ENCODE results near the gene GLI2.

Gene GLI2

DNA sequence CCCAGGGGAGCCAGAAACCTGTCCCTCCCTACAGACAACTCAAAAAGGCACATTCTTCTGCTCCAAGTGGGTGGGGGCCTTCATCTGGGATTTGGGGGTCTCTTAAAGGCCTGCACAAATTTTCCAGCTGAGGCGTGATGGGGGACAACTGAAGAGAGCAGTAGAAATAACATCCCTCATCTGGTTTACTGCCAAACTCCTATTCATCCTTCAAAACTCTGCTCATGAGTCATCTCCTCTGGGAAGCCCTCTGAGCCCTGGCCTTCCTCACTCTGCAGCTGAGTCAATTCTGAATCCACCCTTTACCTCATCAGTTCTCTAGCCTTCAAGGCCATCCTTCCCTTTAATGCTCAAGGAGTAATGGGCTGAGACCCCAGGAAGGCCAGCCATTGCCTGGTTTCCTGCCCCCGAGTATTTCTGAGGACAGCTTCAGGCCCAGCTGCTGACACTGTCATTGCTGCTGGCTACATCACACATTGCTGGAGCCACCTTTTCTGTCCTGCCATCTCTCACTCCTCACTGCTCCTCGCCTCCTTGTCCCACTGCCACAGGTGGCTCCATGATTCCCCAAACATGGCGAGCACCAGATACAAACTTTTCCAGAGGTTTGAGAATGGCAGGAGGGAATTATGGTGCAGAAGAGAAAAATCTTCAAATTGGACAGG lies 32.2 kb upstream of the GLI2 start:
- H3K27ac Mint-ChIP-seq, result no peak overlapping the region
- no peaks in the 10 kb centered on the region for H3K4me1 Mint-ChIP-seq
- no peak for ATAC-seq
- H3K9me3 Mint-ChIP-seq, result no peaks in the 10 kb centered on the region
- H3K36me3 Mint-ChIP-seq, result no peaks in the 10 kb centered on the region
- H3K27me3 Mint-ChIP-seq, result peaks cover 51% of the 10 kb centered on the region
- H3K4me3 Mint-ChIP-seq, result no peak overlapping the region

GRCh38 chr2:120704696-120705095 lies 31.0 kb upstream of the GLI2 start:
- Mint-ChIP-seq H3K4me1 (no peaks in the 10 kb centered on the region), H3K9me3 (no peaks in the 10 kb centered on the region), H3K36me3 (no peaks in the 10 kb centered on the region), H3K27me3 (peaks cover 51% of the 10 kb centered on the region), H3K4me3 (no peak overlapping the region), H3K27ac (no peak overlapping the region)
- no peak for ATAC-seq

- Mint-ChIP-seq H3K36me3 (no peaks in the 10 kb centered on the region), H3K27me3 (peaks cover 55% of the 10 kb centered on the region), H3K4me1 (no peaks in the 10 kb centered on the region), H3K4me3 (no peak overlapping the region), H3K27ac (no peak overlapping the region), H3K9me3 (no peaks in the 10 kb centered on the region)
- no peak for ATAC-seq
These were observed 27.9 kb upstream of the GLI2 start for GRCh38 chr2:120707816-120708215.

DNA sequence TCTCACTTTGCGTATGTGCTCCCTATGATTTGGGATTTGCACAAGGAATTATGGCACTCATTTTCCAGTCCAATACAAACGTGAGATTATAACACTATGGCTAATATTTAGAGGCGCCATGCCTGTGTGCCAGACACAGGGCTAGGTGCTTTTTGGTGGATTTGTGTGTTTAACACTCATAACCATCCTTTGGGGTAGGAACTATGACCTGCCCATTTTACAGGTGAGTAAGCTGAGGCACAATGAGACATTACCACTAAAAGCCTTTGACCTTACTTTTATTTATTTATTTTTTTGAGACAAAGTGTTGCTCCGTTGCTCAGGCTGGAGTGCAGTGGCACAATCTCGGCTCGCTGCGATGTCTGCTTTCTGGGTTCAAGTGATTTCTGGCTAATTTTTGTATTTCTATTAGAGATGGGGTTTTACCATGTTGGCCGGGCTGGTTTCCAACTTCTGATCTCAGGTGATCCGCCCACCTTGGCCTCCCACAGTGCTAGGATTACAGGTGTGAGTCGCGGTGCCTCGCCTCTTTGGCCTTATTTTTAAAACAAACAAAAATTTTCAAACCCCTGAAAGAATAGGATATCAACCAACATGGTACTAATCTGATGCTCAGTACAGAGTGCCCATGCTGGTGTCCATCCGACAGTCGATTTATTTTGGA lies 26.6 kb upstream of the GLI2 start:
- ATAC-seq, result no peak
- Mint-ChIP-seq H3K27me3 (peaks cover 58% of the 10 kb centered on the region), H3K36me3 (no peaks in the 10 kb centered on the region), H3K4me3 (no peak overlapping the region), H3K4me1 (no peaks in the 10 kb centered on the region), H3K9me3 (no peaks in the 10 kb centered on the region), H3K27ac (no peak overlapping the region)

DNA sequence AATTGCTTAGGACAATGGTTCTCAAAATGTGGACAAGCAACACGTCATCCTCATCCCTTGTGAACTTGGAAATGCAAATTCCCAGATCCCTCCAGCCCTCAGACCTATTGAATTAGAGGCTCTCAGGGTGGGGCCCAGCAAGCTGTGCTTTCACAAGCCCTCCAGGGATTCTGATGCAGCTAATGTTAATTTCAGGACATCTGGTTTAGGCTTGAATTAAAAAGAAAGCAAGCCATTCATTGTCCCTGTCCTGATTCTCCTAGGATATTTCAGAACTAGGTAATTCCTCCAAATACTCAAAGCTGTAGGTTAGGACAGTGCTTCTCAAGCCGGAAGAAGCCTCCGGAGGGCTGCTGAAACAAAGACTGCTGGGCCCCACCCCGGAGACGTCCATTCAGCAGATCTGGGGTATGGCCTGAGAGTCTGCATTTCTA lies 26.0 kb upstream of the GLI2 start:
- no peak for ATAC-seq
- Mint-ChIP-seq H3K9me3 (no peaks in the 10 kb centered on the region), H3K4me3 (no peak overlapping the region), H3K36me3 (no peaks in the 10 kb centered on the region), H3K4me1 (no peaks in the 10 kb centered on the region), H3K27me3 (peaks cover 59% of the 10 kb centered on the region), H3K27ac (no peak overlapping the region)

DNA sequence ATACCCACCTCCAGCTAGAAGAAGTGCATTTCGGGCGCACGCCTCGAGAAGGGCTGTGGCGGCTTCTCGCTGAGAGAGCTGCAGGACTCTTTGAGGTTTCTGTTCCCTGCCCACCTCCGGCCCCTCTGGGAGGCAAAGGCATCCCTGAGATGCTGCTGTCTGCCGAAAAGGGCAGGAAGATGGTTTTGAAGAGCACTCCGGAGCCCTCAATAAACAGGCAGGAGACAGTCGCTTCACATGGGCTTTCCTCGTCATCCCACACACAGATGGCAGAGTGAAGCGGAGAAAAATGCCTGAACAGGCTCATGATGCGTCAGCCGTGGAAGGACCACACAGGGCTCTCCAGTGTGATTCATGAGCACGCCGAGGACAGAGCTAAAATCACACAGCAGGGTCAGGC lies 25.4 kb upstream of the GLI2 start:
- Mint-ChIP-seq H3K27me3 (peaks cover 55% of the 10 kb centered on the region), H3K4me3 (no peak overlapping the region), H3K4me1 (no peaks in the 10 kb centered on the region), H3K27ac (no peak overlapping the region), H3K9me3 (no peaks in the 10 kb centered on the region), H3K36me3 (no peaks in the 10 kb centered on the region)
- ATAC-seq, result no peak

DNA sequence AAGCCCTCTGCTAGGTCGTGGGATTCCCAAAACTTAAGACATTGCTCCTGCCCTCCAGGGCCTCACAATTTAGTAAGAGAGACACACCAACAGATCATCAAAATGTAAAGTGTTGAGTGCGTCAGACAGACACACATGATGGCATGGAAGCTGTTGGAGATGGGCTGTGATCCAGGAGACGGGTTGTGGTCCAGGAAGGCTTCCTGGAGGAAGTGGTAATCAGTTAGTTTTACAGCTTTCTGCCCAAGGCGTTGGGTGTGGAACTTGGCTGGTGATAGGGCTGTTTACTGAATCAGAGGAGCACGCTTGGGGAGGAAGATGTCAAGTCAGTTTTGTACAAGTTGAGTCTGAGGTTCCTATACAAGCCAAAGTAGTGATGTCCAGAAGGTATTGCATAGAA lies 24.0 kb upstream of the GLI2 start:
- no peaks in the 10 kb centered on the region for H3K9me3 Mint-ChIP-seq
- peaks cover 41% of the 10 kb centered on the region for H3K27me3 Mint-ChIP-seq
- H3K4me1 Mint-ChIP-seq, result no peaks in the 10 kb centered on the region
- no peak for ATAC-seq
- H3K36me3 Mint-ChIP-seq, result no peaks in the 10 kb centered on the region
- H3K4me3 Mint-ChIP-seq, result no peak overlapping the region
- no peak overlapping the region for H3K27ac Mint-ChIP-seq

DNA sequence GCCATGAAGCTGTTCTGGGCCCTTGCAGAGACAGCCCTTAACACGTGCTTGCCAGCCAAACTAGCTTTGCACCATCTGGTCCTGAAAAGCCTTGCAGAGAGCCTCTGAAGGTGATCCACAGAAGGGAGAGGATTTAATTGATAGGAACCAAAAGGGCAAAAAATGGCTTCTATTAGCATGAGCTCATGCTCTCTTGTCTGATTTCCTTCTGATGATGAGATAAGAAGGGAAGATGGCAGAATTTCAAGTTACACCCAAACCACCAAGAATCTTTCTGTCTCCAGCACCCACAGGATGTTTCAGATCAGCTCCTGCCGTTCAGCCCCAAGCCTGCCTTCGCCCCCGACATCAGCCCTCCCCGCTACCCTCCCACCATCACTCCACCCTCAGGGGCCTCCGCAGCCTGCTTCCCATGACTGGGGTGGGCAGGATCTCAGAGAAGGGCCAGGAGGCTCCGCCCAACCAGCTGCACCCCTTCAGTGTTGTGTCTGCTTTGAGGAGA lies 23.4 kb upstream of the GLI2 start:
- no peaks in the 10 kb centered on the region for H3K36me3 Mint-ChIP-seq
- H3K4me3 Mint-ChIP-seq, result no peak overlapping the region
- ATAC-seq, result no peak
- peaks cover 36% of the 10 kb centered on the region for H3K27me3 Mint-ChIP-seq
- H3K9me3 Mint-ChIP-seq, result no peaks in the 10 kb centered on the region
- H3K27ac Mint-ChIP-seq, result no peak overlapping the region
- no peaks in the 10 kb centered on the region for H3K4me1 Mint-ChIP-seq

DNA sequence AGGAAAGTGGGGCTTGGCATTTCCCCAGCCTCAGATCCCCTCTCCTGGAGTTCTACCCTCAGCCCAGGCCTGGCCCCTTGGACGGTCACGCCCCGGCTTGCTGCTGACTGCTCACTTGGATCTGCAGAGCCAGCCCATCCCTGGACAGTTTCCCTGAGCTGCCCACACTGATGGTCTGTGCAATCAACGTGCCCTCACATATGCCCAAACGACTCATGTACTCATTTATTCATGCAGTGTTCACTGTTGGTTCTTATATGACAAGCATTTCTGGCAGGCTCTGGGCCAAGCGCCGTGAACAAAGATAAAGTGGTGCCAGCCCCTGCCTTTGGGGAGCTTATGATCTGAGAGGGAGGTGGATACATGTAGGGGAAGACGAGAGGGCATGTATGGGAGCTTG lies 20.3 kb upstream of the GLI2 start:
- Mint-ChIP-seq H3K9me3 (no peaks in the 10 kb centered on the region), H3K36me3 (no peaks in the 10 kb centered on the region), H3K4me1 (no peaks in the 10 kb centered on the region), H3K27me3 (peaks cover 28% of the 10 kb centered on the region), H3K27ac (no peak overlapping the region), H3K4me3 (no peak overlapping the region)
- ATAC-seq, result no peak

DNA sequence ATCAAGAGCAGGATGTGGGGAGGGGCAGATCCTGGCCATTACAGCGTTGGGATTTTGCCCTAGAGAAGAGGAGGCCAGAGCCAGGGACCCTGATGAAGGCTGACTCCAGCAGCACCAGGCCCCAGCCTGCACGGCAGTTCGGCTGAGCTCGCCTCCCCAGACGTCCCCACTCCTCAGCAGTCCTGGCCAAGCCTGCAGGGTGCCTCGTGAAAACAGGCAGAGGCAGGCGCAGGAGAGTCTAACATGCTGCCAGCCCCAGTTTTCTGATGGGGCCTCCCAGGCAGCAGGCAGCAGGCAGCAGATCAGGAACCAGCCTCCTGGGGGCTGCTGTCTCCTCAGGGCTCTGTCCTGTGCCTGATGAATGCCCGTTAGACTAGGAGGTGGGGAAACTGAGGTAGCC lies 19.7 kb upstream of the GLI2 start:
- no peaks in the 10 kb centered on the region for H3K9me3 Mint-ChIP-seq
- no peaks in the 10 kb centered on the region for H3K36me3 Mint-ChIP-seq
- H3K27me3 Mint-ChIP-seq, result peaks cover 22% of the 10 kb centered on the region
- H3K4me1 Mint-ChIP-seq, result no peaks in the 10 kb centered on the region
- no peak overlapping the region for H3K27ac Mint-ChIP-seq
- ATAC-seq, result no peak
- no peak overlapping the region for H3K4me3 Mint-ChIP-seq

DNA sequence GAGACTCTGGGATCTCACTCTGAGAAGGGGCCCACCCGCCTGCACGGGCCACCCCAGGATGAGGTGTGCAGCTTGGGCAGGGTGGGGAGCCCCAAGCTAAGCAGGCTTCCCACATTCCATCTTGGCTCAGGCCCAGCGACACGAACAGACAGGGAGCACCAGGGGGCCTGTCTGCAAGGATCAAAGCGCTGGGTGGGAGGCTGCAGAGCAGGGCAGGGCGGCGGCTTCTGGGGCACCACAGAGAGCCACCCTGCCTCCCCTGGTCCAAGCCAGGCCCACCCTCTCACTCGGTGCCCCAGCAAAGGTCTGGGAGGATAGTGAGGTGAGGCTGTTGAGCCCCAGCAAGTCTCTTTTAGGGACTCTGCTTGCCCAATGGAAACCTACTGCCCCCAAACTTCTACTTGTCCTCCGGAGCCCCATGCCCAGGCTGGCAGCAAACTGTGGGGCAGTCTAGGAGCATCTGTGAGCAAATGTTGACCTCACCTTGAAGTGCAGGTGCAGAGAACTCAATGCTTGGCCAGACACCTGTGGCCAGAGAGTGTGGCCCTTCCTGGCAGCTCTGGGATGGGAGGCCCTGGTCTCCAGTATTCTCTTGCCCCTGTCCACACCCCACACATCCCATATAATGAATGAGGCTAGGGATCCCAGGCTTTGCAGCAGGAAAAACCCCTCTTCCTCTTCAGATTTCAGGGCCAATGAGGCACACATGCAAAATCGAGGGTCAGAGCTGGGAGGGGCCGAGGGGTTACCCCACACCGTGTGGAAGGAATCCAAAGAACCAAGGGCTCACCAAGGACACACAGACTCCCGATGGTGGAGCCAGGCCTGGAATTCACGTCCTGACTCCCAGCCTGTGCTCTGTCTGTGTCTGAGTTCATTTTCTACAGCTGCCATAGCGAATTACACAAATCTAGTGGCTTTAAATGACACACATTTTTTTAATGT lies 18.8 kb upstream of the GLI2 start:
- H3K4me1 Mint-ChIP-seq, result no peaks in the 10 kb centered on the region
- no peak overlapping the region for H3K27ac Mint-ChIP-seq

DNA sequence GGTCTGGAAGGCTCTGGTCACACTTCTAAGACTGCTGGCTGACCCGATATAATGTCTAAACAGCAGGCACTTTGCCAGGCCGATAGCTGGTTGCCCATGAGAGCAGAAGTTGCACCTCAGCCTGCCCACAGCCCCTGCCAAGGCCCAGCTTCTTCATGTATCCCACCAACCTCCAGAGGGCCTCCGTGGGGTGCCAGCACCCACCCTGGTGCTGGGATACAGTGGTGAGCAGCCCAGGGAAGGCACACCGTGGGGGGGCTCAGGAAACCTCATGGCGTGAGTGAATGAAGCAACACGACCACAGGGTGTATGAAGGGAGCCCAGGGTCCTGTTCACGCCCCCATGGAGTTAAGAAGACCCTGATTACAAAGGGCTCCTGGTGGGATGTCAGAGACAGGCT lies 16.2 kb upstream of the GLI2 start:
- H3K27ac Mint-ChIP-seq, result no peak overlapping the region
- peaks cover 13% of the 10 kb centered on the region for H3K27me3 Mint-ChIP-seq
- no peaks in the 10 kb centered on the region for H3K36me3 Mint-ChIP-seq
- no peaks in the 10 kb centered on the region for H3K4me1 Mint-ChIP-seq
- no peak for ATAC-seq
- no peak overlapping the region for H3K4me3 Mint-ChIP-seq
- H3K9me3 Mint-ChIP-seq, result no peaks in the 10 kb centered on the region

More for the DNA sequence above, 18.8 kb upstream of the GLI2 start:
- no peak overlapping the region for H3K4me3 Mint-ChIP-seq
- no peaks in the 10 kb centered on the region for H3K9me3 Mint-ChIP-seq
- peaks cover 21% of the 10 kb centered on the region for H3K27me3 Mint-ChIP-seq
- no peaks in the 10 kb centered on the region for H3K36me3 Mint-ChIP-seq
- no peak for ATAC-seq

GRCh38 chr2:120720231-120720630 lies 15.4 kb upstream of the GLI2 start:
- no peaks in the 10 kb centered on the region for H3K9me3 Mint-ChIP-seq
- ATAC-seq, result no peak
- H3K27ac Mint-ChIP-seq, result no peak overlapping the region
- H3K27me3 Mint-ChIP-seq, result peaks cover 9% of the 10 kb centered on the region
- no peaks in the 10 kb centered on the region for H3K4me1 Mint-ChIP-seq
- no peaks in the 10 kb centered on the region for H3K36me3 Mint-ChIP-seq
- no peak overlapping the region for H3K4me3 Mint-ChIP-seq

DNA sequence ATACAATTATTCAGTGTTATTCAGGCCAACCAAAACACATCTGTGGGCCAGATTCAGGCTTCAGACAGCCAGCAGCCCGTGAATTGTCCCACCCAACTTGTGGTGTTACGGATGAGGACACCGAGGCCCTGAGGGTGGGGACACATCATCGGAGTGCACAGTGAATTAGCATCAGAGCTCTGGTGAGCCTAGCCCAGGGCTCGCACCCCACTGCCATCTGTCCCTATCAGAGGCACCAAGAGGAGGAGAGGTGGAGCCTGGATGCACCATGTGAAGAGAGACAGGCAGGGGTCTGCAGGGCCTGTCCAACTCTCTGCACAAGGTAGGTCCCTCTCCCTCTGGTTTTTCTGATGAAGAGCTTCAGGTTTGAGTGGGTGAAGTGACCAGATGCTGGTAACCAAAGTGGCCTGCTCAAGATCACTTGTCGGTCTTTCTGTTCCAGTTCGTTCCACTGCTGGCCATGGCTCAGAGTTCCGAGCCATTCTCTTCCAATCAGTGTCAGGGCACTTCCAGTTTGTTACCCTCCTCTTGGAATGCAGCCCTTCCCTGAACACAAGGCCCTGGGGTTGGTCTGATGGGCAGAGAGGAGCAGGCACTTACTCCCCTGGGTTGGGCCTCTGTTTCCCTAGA lies 14.8 kb upstream of the GLI2 start:
- ATAC-seq, result no peak
- Mint-ChIP-seq H3K4me3 (no peak overlapping the region), H3K36me3 (no peaks in the 10 kb centered on the region), H3K27me3 (peaks cover 9% of the 10 kb centered on the region), H3K4me1 (no peaks in the 10 kb centered on the region), H3K27ac (no peak overlapping the region), H3K9me3 (peaks cover under 1% of the 10 kb centered on the region)

GRCh38 chr2:120722246-120722567 lies 13.5 kb upstream of the GLI2 start:
- Mint-ChIP-seq H3K36me3 (no peaks in the 10 kb centered on the region), H3K9me3 (peaks cover 2% of the 10 kb centered on the region), H3K27ac (no peak overlapping the region), H3K4me1 (no peaks in the 10 kb centered on the region), H3K27me3 (peaks cover 9% of the 10 kb centered on the region), H3K4me3 (no peak overlapping the region)
- ATAC-seq, result no peak
